ENCODE data around the gene PAX7.

- TF ChIP-seq ATF1 (CRISPR knock-in tag; IDR thresholded peaks at IDR 0.05) (no peak), ZNF263 (CRISPR knock-in tag; IDR thresholded peaks at IDR 0.05; ENCODE audit: low read depth) (no peak), KAT7 (CRISPR knock-in tag; IDR thresholded peaks at IDR 0.05; ENCODE audit: borderline replicate concordance) (no peak)
- TF ChIP-seq, protein P1, sequence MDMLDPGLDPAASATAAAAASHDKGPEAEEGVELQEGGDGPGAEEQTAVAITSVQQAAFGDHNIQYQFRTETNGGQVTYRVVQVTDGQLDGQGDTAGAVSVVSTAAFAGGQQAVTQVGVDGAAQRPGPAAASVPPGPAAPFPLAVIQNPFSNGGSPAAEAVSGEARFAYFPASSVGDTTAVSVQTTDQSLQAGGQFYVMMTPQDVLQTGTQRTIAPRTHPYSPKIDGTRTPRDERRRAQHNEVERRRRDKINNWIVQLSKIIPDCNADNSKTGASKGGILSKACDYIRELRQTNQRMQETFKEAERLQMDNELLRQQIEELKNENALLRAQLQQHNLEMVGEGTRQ (CRISPR knock-in tag; IDR thresholded peaks at IDR 0.05) = no peak
These were observed 75.2 kb downstream of the PAX7 start for GRCh38 chr1:18705811-18706210.
